Fibroblast of peridontal ligament (primary cell): ENCODE measurements around the gene RNASE9.
A peak's percentile ranks its signal among the peaks of the same experiment; 100 is the strongest.
"Not testable (repeated sequence)": the region's sequence is repeated elsewhere in the genome, so short reads cannot be mapped to it uniquely, and the experiment has no call there.

ENCODE experiments used
- DNase-seq: peaks from one replicate; pipeline ENCODE4 v3.0.0-alpha.2; 2010; ENCODE audit errors: extremely low read depth

Gene RNASE9

GRCh38 chr14:20572382-20572990, 11.6 kb upstream of the RNASE9 start:
- not testable (repeated sequence) for DNase-seq

- not testable (repeated sequence) for DNase-seq
Measured at GRCh38 chr14:20570720-20571119, 9.9 kb upstream of the RNASE9 start.

GRCh38 chr14:20569865-20570264, 9.0 kb upstream of the RNASE9 start:
- not testable (repeated sequence) for DNase-seq

- DNase-seq: no peak
Measured at GRCh38 chr14:20569066-20569465, 8.2 kb upstream of the RNASE9 start.

- DNase-seq: no peak
Measured at GRCh38 chr14:20568393-20568792, 7.5 kb upstream of the RNASE9 start.

GRCh38 chr14:20567199-20567598, 6.4 kb upstream of the RNASE9 start:
- not testable (repeated sequence) for DNase-seq

GRCh38 chr14:20564501-20564997, 3.7 kb upstream of the RNASE9 start:
- DNase-seq: no peak

- DNase-seq: no peak
Measured at GRCh38 chr14:20563971-20564370, 3.1 kb upstream of the RNASE9 start.

- DNase-seq: no peak
Measured at GRCh38 chr14:20559461-20559904, 1.4 kb downstream of the RNASE9 start.

GRCh38 chr14:20557212-20557542, 3.7 kb downstream of the RNASE9 start:
- DNase-seq: no peak

GRCh38 chr14:20556500-20557211, 4.2 kb downstream of the RNASE9 start:
- no peak for DNase-seq

- no peak for DNase-seq
Measured at GRCh38 chr14:20555845-20556244, 5.0 kb downstream of the RNASE9 start.

- no peak for DNase-seq
Measured at GRCh38 chr14:20553024-20553423, 7.8 kb downstream of the RNASE9 start.

GRCh38 chr14:20551606-20552005, 9.2 kb downstream of the RNASE9 start:
- no peak for DNase-seq

GRCh38 chr14:20550926-20551325, 9.9 kb downstream of the RNASE9 start:
- DNase-seq: no peak

GRCh38 chr14:20548414-20549158, 12.3 kb downstream of the RNASE9 start:
- no peak for DNase-seq

- DNase-seq: no peak
Measured at GRCh38 chr14:20546877-20547276, 14.0 kb downstream of the RNASE9 start.

GRCh38 chr14:20539906-20540305, 20.9 kb downstream of the RNASE9 start:
- DNase-seq: no peak

GRCh38 chr14:20530771-20531571, 29.9 kb downstream of the RNASE9 start:
- peak; percentile 76 for DNase-seq

- DNase-seq: no peak
Measured at GRCh38 chr14:20529806-20530205, 31.0 kb downstream of the RNASE9 start.

- no peak for DNase-seq
Measured at GRCh38 chr14:20524027-20524426, 36.8 kb downstream of the RNASE9 start.

GRCh38 chr14:20522332-20522731, 38.5 kb downstream of the RNASE9 start:
- no peak for DNase-seq
